PFSK-1 (cell line): ENCODE data around the gene ZNF212.

Source experiments
- FOXP2 ChIP-seq: optimal IDR thresholded peaks from 2 replicates; pipeline ENCODE3; 2011; ENCODE audit warnings: borderline replicate concordance, control low read depth, inconsistent platforms; ENCODE audit not compliant: insufficient read depth; ENCODE audit errors: extremely low read length, extremely low read depth
- POLR2AphosphoS5 ChIP-seq: IDR thresholded peaks from 2 replicates; pipeline ENCODE4 v1.6.1; 2012; ENCODE audit warnings: low read depth, mild to moderate bottlenecking, control low read depth, low read length, moderate library complexity
- SIN3A ChIP-seq: IDR thresholded peaks from 2 replicates; pipeline ENCODE4 v1.6.1; 2012; ENCODE audit warnings: mild to moderate bottlenecking, low read length, moderate library complexity, borderline replicate concordance; ENCODE audit not compliant: insufficient read depth
- TAF1 ChIP-seq: IDR thresholded peaks from 2 replicates; pipeline ENCODE4 v1.6.1; 2012; ENCODE audit warnings: low read length, control low read depth, borderline replicate concordance; ENCODE audit not compliant: insufficient read depth
- TF ChIP-seq, protein P1 (sequence below), 2 experiments: IDR thresholded peaks; 2 replicates each; pipeline versions ENCODE4 v1.6.1 to v1.8.0; 2011 to 2012; ENCODE audit warnings: low read depth in 2 of 2, low read length in 2 of 2, control low read depth in 1 of 2, inconsistent platforms in 1 of 2, mild to moderate bottlenecking in 1 of 2, moderate library complexity in 1 of 2; ENCODE audit not compliant: insufficient read depth in 1 of 2

The ZNF212 gene

DNA sequence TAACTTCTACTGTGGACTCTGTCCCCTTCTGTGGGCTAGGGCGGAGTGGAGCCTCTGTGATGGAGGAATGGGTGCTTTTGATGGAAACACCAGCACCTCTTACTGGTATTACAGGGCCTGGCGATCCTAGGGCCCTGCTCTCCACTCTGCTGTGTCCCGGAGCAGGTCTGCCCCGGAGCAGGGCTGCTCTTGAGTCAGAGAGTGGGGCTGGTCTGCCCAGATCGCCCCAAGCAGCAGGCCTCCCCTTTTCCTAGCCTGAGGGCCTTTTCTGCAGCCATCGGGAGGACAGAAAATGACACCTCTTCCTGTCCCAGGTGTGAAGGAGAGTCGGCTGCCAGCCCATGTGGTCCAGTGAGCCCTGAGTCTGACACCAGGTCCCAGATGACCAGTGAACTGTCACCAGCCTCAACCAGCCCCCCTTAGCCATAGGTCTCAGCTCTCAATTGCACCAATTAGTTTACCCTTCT lies 42.7 kb upstream of the ZNF212 start:
- TF ChIP-seq FOXP2 (no peak), SIN3A (no peak), POLR2AphosphoS5 (no peak), TAF1 (no peak)
- TF ChIP-seq, protein P1, sequence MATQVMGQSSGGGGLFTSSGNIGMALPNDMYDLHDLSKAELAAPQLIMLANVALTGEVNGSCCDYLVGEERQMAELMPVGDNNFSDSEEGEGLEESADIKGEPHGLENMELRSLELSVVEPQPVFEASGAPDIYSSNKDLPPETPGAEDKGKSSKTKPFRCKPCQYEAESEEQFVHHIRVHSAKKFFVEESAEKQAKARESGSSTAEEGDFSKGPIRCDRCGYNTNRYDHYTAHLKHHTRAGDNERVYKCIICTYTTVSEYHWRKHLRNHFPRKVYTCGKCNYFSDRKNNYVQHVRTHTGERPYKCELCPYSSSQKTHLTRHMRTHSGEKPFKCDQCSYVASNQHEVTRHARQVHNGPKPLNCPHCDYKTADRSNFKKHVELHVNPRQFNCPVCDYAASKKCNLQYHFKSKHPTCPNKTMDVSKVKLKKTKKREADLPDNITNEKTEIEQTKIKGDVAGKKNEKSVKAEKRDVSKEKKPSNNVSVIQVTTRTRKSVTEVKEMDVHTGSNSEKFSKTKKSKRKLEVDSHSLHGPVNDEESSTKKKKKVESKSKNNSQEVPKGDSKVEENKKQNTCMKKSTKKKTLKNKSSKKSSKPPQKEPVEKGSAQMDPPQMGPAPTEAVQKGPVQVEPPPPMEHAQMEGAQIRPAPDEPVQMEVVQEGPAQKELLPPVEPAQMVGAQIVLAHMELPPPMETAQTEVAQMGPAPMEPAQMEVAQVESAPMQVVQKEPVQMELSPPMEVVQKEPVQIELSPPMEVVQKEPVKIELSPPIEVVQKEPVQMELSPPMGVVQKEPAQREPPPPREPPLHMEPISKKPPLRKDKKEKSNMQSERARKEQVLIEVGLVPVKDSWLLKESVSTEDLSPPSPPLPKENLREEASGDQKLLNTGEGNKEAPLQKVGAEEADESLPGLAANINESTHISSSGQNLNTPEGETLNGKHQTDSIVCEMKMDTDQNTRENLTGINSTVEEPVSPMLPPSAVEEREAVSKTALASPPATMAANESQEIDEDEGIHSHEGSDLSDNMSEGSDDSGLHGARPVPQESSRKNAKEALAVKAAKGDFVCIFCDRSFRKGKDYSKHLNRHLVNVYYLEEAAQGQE (IDR thresholded peaks at IDR 0.05; ENCODE audit: insufficient read depth in 1 of 2, low read depth in 2 of 2, low read length in 2 of 2): no peak

DNA sequence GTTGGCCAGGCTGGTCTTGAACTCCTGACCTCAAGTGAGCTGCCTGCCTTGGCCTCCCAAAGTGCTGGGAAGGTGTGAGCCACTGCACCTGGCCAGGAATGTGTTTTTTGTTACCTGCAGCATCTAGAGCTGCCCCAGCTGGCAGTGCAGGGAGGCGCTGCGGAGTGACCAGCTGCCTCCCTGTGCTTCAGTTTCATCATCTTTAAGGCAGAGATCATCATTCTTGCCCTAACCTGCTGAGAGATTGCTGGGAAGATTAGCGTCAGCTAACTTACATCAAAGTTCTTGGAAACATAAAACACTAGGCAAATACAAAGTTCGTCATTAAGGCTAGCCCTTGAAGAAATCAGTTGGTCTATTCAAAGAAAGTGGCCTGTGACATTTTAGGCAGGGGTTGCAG lies 41.8 kb upstream of the ZNF212 start:
- TF ChIP-seq FOXP2 (no peak), POLR2AphosphoS5 (no peak), SIN3A (no peak), TAF1 (no peak)
- TF ChIP-seq, protein P1 (IDR thresholded peaks at IDR 0.05; ENCODE audit: insufficient read depth in 1 of 2, low read depth in 2 of 2, low read length in 2 of 2): no peak

DNA sequence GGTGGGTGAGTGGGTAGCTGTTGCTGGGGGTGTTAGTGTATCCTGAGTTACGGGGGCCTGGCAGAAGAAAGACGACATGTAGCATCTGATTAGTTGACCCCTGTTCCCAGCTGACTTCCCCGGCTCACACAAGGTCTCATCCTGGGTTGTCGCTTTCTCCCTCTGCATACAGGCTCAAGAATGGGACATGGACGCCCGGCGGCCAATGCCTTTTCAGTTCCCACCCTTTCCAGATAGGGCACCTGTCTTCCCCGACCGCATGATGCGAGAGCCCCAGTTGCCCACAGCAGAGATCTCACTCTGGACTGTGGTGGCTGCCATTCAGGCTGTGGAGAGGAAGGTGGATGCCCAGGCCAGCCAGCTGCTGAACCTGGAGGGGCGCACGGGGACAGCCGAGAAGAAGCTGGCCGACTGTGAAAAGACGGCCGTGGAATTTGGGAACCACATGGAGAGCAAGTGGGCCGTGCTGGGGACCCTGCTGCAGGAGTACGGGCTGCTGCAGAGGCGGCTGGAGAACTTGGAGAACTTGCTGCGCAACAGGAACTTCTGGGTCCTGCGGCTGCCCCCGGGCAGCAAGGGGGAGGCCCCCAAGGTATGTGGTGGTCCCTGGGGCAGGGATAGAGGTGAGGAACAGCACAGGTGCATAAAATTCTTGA lies 41.2 kb upstream of the ZNF212 start:
- no peak for TF ChIP-seq SIN3A
- no peak for TF ChIP-seq FOXP2
- TF ChIP-seq, protein P1 (IDR thresholded peaks at IDR 0.05; ENCODE audit: insufficient read depth in 1 of 2, low read depth in 2 of 2, low read length in 2 of 2): no peak

DNA sequence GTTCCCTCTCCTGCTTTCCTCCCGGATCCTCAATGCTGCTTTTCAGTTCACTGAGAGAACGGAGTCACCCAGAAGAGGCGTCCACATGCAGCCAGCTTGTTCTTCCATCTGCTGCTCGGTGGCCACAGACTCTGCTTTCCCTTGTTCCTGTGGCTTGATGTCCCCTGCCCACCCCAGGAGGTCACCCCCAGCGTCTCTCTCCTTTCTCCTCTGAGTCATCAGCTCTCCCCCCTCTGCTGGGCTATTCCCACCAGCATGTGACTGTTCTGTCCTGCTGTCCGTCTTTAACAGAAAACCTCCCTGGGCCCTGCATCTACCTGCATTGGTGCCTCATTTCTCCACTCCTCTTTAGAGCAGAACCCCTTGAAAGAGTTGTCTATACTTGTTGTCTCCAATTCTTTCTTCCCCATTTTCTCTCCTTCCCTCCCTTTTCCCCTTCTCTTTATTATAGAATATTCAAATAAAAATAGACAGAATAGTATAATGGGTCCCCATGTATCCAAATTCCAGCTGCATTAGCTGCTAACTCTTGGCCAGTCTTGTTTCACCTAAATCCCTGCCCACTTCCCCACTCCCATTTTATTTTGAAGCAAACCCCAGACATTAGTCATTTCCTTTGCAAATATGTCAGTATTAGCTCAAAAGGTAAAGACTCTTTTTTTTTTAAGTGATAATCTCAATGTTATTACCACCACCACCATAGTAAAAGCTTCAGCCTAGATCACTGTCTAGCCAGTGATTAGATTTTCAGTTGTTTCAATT lies 40.0 kb upstream of the ZNF212 start:
- TF ChIP-seq, protein P1 (IDR thresholded peaks at IDR 0.05; ENCODE audit: insufficient read depth in 1 of 2, low read depth in 2 of 2, low read length in 2 of 2): no peak
- no peak for TF ChIP-seq FOXP2
- no peak for TF ChIP-seq SIN3A
- no peak for TF ChIP-seq POLR2AphosphoS5
- no peak for TF ChIP-seq TAF1
